Measurements from ENCODE around the gene PLPPR5. TPM values are rescaled to one million over a fixed set of nuclear protein-coding genes. Genes with fewer than 3 reads are reported as not detected.

Gene PLPPR5
- total RNA-seq, 4 donors from 2014 or later = not detected

DNA sequence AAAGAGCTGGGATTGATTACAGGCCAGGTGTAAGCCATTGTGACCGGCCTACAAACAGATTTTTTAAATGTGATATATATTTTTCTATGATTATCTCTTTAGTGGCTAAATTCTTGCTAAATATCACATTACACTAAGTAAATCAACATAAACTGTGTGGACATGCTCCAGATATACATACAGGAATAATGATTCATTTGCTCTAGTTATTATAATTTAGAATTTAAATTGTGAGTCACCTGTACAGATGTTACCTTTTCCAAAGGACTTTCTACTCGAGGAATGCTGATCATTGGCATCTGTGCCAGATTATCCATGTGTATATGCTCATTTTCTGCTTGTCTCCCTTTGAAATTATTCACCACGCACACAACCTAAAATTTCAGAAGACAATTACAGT lies 90.1 kb downstream of the PLPPR5 start:
- no peaks in the 10 kb centered on the region for H3K4me1 ChIP-seq
- H3K9me3 ChIP-seq = no peaks in the 10 kb centered on the region
- no peaks in the 10 kb centered on the region for H3K27me3 ChIP-seq
- ATAC-seq (no peak), DNase-seq (no peak)
- in situ Hi-C loops (cut with MboI; ENCODE audit: low sequenced_read_pairs in 4 of 4) (no loop called here), intact Hi-C loops (cut with DNase I; ENCODE audit: low total_unique reads) (no loop called here)
- H3K36me3 ChIP-seq = no peaks in the 10 kb centered on the region
- H3K4me3 ChIP-seq = no peak overlapping the region
- TF ChIP-seq, protein P1, sequence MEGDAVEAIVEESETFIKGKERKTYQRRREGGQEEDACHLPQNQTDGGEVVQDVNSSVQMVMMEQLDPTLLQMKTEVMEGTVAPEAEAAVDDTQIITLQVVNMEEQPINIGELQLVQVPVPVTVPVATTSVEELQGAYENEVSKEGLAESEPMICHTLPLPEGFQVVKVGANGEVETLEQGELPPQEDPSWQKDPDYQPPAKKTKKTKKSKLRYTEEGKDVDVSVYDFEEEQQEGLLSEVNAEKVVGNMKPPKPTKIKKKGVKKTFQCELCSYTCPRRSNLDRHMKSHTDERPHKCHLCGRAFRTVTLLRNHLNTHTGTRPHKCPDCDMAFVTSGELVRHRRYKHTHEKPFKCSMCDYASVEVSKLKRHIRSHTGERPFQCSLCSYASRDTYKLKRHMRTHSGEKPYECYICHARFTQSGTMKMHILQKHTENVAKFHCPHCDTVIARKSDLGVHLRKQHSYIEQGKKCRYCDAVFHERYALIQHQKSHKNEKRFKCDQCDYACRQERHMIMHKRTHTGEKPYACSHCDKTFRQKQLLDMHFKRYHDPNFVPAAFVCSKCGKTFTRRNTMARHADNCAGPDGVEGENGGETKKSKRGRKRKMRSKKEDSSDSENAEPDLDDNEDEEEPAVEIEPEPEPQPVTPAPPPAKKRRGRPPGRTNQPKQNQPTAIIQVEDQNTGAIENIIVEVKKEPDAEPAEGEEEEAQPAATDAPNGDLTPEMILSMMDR (IDR thresholded peaks at IDR 0.05 in 4 of 5, conservative IDR thresholded peaks at IDR 0.05 in 1 of 5) = no peak
- no peak for TF ChIP-seq POLR2A (IDR thresholded peaks at IDR 0.05)
- no peak overlapping the region for H3K27ac ChIP-seq

DNA sequence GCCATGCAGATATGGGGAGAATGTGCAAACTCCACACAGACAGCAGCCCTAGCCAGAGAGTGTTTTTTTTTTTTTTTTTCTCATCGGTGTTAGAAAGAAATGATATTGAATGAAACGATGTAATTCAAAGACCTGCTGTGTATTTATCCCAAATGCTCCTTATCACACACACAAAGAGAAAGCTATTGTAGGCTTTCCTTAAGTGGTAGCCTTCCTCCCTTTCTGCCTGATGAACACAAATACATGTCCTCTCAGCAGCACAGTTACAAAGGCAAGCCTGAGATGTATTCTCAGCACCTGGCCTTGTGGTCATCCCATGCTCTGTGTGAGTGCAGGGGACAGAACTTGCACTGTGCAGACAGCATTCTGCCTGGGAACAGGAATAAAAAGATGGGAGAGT lies 93.8 kb downstream of the PLPPR5 start:
- TF ChIP-seq, protein P1 (IDR thresholded peaks at IDR 0.05 in 4 of 5, conservative IDR thresholded peaks at IDR 0.05 in 1 of 5) = no peak
- no peak for TF ChIP-seq POLR2A (IDR thresholded peaks at IDR 0.05)
- intact Hi-C loops (cut with DNase I; ENCODE audit: low total_unique reads) = no loop called here

DNA sequence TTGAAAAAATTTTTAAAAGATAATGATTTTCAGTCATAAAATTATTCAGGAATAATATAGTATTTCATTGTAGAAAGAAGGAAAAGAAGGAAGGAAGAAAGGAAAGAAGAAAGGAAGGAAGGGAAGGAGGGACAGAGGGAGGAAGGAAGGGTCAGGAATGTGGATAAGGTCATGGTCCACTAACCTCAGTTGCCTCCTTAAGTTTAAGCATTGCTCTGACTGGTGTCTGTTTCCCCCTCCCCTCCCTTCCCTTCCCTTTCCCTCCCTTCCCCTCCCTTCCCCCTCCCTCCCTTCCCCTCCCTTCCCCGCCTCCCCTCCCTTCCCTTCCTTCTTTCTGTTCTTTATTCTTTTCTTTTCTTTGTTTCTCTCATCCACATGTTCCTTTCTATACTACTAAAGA lies 95.7 kb downstream of the PLPPR5 start:
- intact Hi-C loops (cut with DNase I; ENCODE audit: low total_unique reads) = no loop called here
- ATAC-seq = no peak

More for the DNA sequence above, 93.8 kb downstream of the PLPPR5 start:
- Histone ChIP-seq H3K27me3 (no peaks in the 10 kb centered on the region), H3K4me3 (no peak overlapping the region), H3K4me1 (no peaks in the 10 kb centered on the region), H3K36me3 (no peaks in the 10 kb centered on the region), H3K9me3 (no peaks in the 10 kb centered on the region), H3K27ac (no peak overlapping the region)
- in situ Hi-C loops (cut with MboI; ENCODE audit: low sequenced_read_pairs in 4 of 4) = no loop called here
- ATAC-seq = no peak
- DNase-seq = no peak

DNA sequence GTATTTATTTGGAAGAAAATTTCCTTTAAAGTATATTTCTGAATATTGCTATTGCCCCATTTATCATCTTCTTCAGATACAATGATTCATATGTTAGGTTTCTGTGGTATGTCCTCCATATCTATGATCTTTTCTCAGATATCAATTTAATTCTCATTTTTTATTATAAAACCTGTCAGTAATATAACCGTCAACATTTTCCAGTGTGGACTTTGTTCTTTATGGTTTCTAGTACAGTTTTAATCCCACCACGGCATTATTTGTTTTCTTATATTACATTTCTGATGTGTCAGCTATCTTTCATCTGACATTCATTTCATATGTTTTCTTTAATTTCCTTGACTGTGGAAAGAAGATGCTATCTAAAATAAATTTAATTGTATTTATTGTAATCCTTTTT lies 97.9 kb downstream of the PLPPR5 start:
- DNase-seq (no peak), ATAC-seq (no peak)
- no peaks in the 10 kb centered on the region for H3K27me3 ChIP-seq
- H3K27ac ChIP-seq = no peak overlapping the region
- H3K4me3 ChIP-seq = no peak overlapping the region
- intact Hi-C loops (cut with DNase I; ENCODE audit: low total_unique reads) = no loop called here
- in situ Hi-C loops (cut with MboI; ENCODE audit: low sequenced_read_pairs in 4 of 4) = no loop called here
- TF ChIP-seq, protein P1 (IDR thresholded peaks at IDR 0.05 in 4 of 5, conservative IDR thresholded peaks at IDR 0.05 in 1 of 5) = no peak
- no peak for TF ChIP-seq POLR2A (IDR thresholded peaks at IDR 0.05)
- H3K4me1 ChIP-seq = no peaks in the 10 kb centered on the region
- no peaks in the 10 kb centered on the region for H3K9me3 ChIP-seq
- no peaks in the 10 kb centered on the region for H3K36me3 ChIP-seq

More for the DNA sequence above, 95.7 kb downstream of the PLPPR5 start:
- no peaks in the 10 kb centered on the region for H3K9me3 ChIP-seq
- H3K36me3 ChIP-seq = no peaks in the 10 kb centered on the region
- TF ChIP-seq, protein P1 (IDR thresholded peaks at IDR 0.05 in 4 of 5, conservative IDR thresholded peaks at IDR 0.05 in 1 of 5) = no peak
- no peak for TF ChIP-seq POLR2A (IDR thresholded peaks at IDR 0.05)
- H3K27ac ChIP-seq = no peak overlapping the region
- DNase-seq = no peak
- H3K27me3 ChIP-seq = no peaks in the 10 kb centered on the region
- no peak overlapping the region for H3K4me3 ChIP-seq
- H3K4me1 ChIP-seq = no peaks in the 10 kb centered on the region
- in situ Hi-C loops (cut with MboI; ENCODE audit: low sequenced_read_pairs in 4 of 4) = no loop called here

DNA sequence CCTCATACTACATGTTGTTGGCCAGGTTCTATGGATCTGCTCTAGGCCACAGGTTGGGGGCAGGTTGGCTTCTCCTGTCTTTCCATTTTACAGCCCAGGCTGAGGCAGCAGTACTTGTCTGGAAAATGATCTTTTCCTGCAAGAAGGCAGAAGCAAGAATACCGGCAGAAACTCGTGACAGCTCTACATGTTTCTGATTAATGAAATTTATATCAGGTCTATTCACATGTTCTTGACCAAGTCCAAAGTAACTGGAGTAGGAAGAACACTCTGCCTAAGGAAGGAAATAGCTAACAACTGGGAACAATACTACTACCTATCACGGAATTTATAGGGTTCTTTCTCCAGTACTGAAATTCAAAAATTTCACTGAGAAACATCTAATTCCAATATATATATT lies 98.3 kb downstream of the PLPPR5 start:
- no peaks in the 10 kb centered on the region for H3K36me3 ChIP-seq
- H3K9me3 ChIP-seq = no peaks in the 10 kb centered on the region
- intact Hi-C loops (cut with DNase I; ENCODE audit: low total_unique reads) = no loop called here
- TF ChIP-seq, protein P1 (IDR thresholded peaks at IDR 0.05 in 4 of 5, conservative IDR thresholded peaks at IDR 0.05 in 1 of 5) = no peak
- TF ChIP-seq POLR2A (IDR thresholded peaks at IDR 0.05) = no peak
- no peak overlapping the region for H3K4me3 ChIP-seq
- ATAC-seq = no peak
- no peak overlapping the region for H3K27ac ChIP-seq
- H3K27me3 ChIP-seq = no peaks in the 10 kb centered on the region
- in situ Hi-C loops (cut with MboI; ENCODE audit: low sequenced_read_pairs in 4 of 4) = no loop called here
- DNase-seq = no peak
- H3K4me1 ChIP-seq = no peaks in the 10 kb centered on the region
